ENCODE data around the gene SOX11. TPM values are rescaled to one million over a fixed set of nuclear protein-coding genes. Genes with fewer than 3 reads are reported as not detected.

Gene SOX11
- total RNA-seq, 1 experiment from 2014 or later = 0.02 TPM

GRCh38 chr2:5690286-5690685 is 1.9 kb upstream of the SOX11 start:
- no peak overlapping the region for H3K9ac ChIP-seq (ENCODE audit: low read length)
- CTCF ChIA-PET = no interaction called here
- H3K79me2 ChIP-seq (ENCODE audit: insufficient read depth, low read length) = no peaks in the 10 kb centered on the region
- H3K4me1 ChIP-seq (ENCODE audit: control insufficient read depth in 1 of 2, insufficient read depth in 2 of 2, low read length in 2 of 2) = no peaks in the 10 kb centered on the region
- TF ChIP-seq REST (IDR thresholded peaks at IDR 0.05; ENCODE audit: low read depth) (no peak), POLR2A (IDR thresholded peaks at IDR 0.05; ENCODE audit: borderline replicate concordance, extremely low read depth, insufficient read depth, insufficient read length) (no peak), JUND (IDR thresholded peaks at IDR 0.05) (no peak), ZBTB33 (IDR thresholded peaks at IDR 0.05; ENCODE audit: extremely low read depth, insufficient replicate concordance, low read length) (no peak), EZH2 (IDR thresholded peaks at IDR 0.05) (no peak), ELF1 (IDR thresholded peaks at IDR 0.05; ENCODE audit: borderline replicate concordance, low read depth) (no peak)
- RAD21 ChIA-PET (ENCODE audit: low non-redundant PET in 1 of 2, low total read pairs in 2 of 2, uncharacterized antibody in 2 of 2, unreplicated experiment in 2 of 2) = no interaction called here
- H3K9me2 ChIP-seq (ENCODE audit: insufficient read depth) = no peaks in the 10 kb centered on the region
- no TSS peak for BruUV-seq (replicated peaks)
- POLR2A ChIA-PET = no interaction called here
- no peaks in the 10 kb centered on the region for H4K20me1 ChIP-seq (ENCODE audit: insufficient read depth)
- no peak overlapping the region for H3K27ac ChIP-seq (ENCODE audit: low read depth, low read length)
- intact Hi-C loops (cut with micrococcal nuclease) = no loop called here
- H3K27me3 ChIP-seq (ENCODE audit: insufficient read depth, low read length) = no peaks in the 10 kb centered on the region
- H3K36me3 ChIP-seq (ENCODE audit: control insufficient read depth in 1 of 2, insufficient read depth in 2 of 2, low read length in 2 of 2) = no peaks in the 10 kb centered on the region
- peaks cover 0 to 17% of the 10 kb centered on the region in 2 experiments; a peak in 2 of 4 replicates for H3K9me3 ChIP-seq (ENCODE audit: control insufficient read depth in 1 of 2, insufficient read depth in 1 of 2, low read depth in 1 of 2, low read length in 2 of 2)
- no peak for DNase-seq (ENCODE audit: low read depth, low spot score)
- H3K4me2 ChIP-seq (ENCODE audit: low read length) = no peak overlapping the region
- H2AFZ ChIP-seq (ENCODE audit: low read depth, low read length, poor library complexity, severe bottlenecking) = no peak overlapping the region
- H3K4me3 ChIP-seq (replicated peaks in 1 of 2; ENCODE audit: low read depth in 1 of 2, low read length in 2 of 2) = no peak overlapping the region
- ATAC-seq = no peak

Measured in HCT116 (cell line).